ENCODE data around the gene INO80C. TPM values are rescaled to one million over a fixed set of nuclear protein-coding genes. Genes with fewer than 3 reads are reported as not detected.

Gene INO80C
- total and polyA plus RNA-seq, 2 of the 4 experiments (the other 2 are of a cell fraction) = 5.6 to 17.1 TPM

GRCh38 chr18:35463050-35463449 lies 34.7 kb downstream of the INO80C start:
- Histone ChIP-seq H4K5ac (ENCODE audit: low read depth, low read length) (no peak overlapping the region), H3K4me2 (ENCODE audit: low read depth, low read length) (no peak overlapping the region), H4K20me1 (ENCODE audit: insufficient read depth, low read length) (no peaks in the 10 kb centered on the region), H2BK120ac (ENCODE audit: low read depth, low read length) (no peak overlapping the region), H3K27ac (ENCODE audit: insufficient read depth, low read length) (no peak overlapping the region), H2BK5ac (ENCODE audit: low read depth, low read length, poor library complexity, severe bottlenecking) (no peak overlapping the region), H3K56ac (ENCODE audit: extremely low read depth, insufficient read depth, low read length) (no peak overlapping the region), H2BK20ac (ENCODE audit: low read depth, low read length) (no peak overlapping the region; the same call in 1 of the 2 replicates), H3K9me3 (ENCODE audit: control insufficient read depth, insufficient read depth, low read length) (no peaks in the 10 kb centered on the region), H3K18ac (ENCODE audit: low read depth, low read length) (no peak overlapping the region), H3K9me1 (ENCODE audit: insufficient read depth, low read length) (peaks cover 21% of the 10 kb centered on the region), H2AK9ac (replicated peaks; ENCODE audit: low read depth, low read length, poor library complexity) (no peak overlapping the region), H4K91ac (ENCODE audit: insufficient read depth, low read depth, low read length) (no peak overlapping the region), H3K27me3 (ENCODE audit: control insufficient read depth, insufficient read depth, low read length) (no peaks in the 10 kb centered on the region), H3K14ac (replicated peaks; ENCODE audit: low read depth, low read length) (no peak overlapping the region), H3K9ac (ENCODE audit: low read depth, low read length) (no peak overlapping the region), H3K79me1 (ENCODE audit: low read depth in 1 of 2, low read length in 2 of 2) (no peaks in the 10 kb centered on the region), H4K8ac (ENCODE audit: low read depth in 2 of 2, low read length in 2 of 2) (no peak overlapping the region), H3K4me3 (ENCODE audit: insufficient read depth, low read depth, low read length) (no peak overlapping the region), H3K36me3 (ENCODE audit: control insufficient read depth, insufficient read depth, low read length) (no peaks in the 10 kb centered on the region), H2AFZ (replicated peaks; ENCODE audit: low read length, poor library complexity) (no peak overlapping the region), H2BK15ac (ENCODE audit: low read depth, low read length) (no peak overlapping the region), H3K4ac (ENCODE audit: low read depth, low read length) (peak overlapping the region; percentile 16; the same call in 1 of the 2 replicates), H3K4me1 (ENCODE audit: control insufficient read depth, insufficient read depth, low read length) (peaks cover 24% of the 10 kb centered on the region), H3K23ac (ENCODE audit: low read depth, low read length) (no peak overlapping the region), H2AK5ac (ENCODE audit: low read depth, low read length) (peak overlapping the region; percentile 22; the same call in 1 of the 2 replicates)
- TF ChIP-seq MXI1 (IDR thresholded peaks at IDR 0.05; ENCODE audit: borderline replicate concordance, low read depth, low read length) = no peak
- TF ChIP-seq MAFK (IDR thresholded peaks at IDR 0.05; ENCODE audit: low read depth, low read length) = no peak
- no peak for TF ChIP-seq SMC3 (IDR thresholded peaks at IDR 0.05; ENCODE audit: low read depth, low read length)
- no peak for TF ChIP-seq RCOR1 (IDR thresholded peaks at IDR 0.05; ENCODE audit: insufficient replicate concordance, low read length)
- no peak for TF ChIP-seq ELK1 (IDR thresholded peaks at IDR 0.05; ENCODE audit: borderline replicate concordance, low read depth, low read length)
- TF ChIP-seq RFX5 (IDR thresholded peaks at IDR 0.05; ENCODE audit: low read depth, low read length) = no peak
- no peak for TF ChIP-seq USF2 (IDR thresholded peaks at IDR 0.05; ENCODE audit: low read depth, low read length)
- no peak for TF ChIP-seq MAZ (IDR thresholded peaks at IDR 0.05; ENCODE audit: borderline replicate concordance, low read depth, low read length)
- TF ChIP-seq CTCF (conservative IDR thresholded peaks at IDR 0.05; ENCODE audit: low read depth, low read length) = no peak
- TF ChIP-seq BHLHE40 (IDR thresholded peaks at IDR 0.05; ENCODE audit: low read depth, low read length) = no peak
- TF ChIP-seq RAD21 (IDR thresholded peaks at IDR 0.05; ENCODE audit: low read length) = no peak
- TF ChIP-seq FOS (IDR thresholded peaks at IDR 0.05; ENCODE audit: low read depth, low read length) = no peak
- no peak for TF ChIP-seq CEBPB (IDR thresholded peaks at IDR 0.05; ENCODE audit: low read depth, low read length)
- no peak for TF ChIP-seq POLR2A (IDR thresholded peaks at IDR 0.05; ENCODE audit: low read depth, low read length)
- BruUV-seq (replicated peaks) = no TSS peak
- in situ Hi-C loops (cut with MboI; ENCODE audit: low sequenced_read_pairs) = no loop called here
- intact Hi-C loops (cut with micrococcal nuclease) = no loop called here
- DNase-seq = no peak
- ATAC-seq (ENCODE audit: low read depth) = no peak
- no CpG with 5 or more reads among the region's 5 CpGs for WGBS, 2 experiments (ENCODE audit: extremely low coverage in 2 of 2, insufficient read length in 1 of 2)
- dilution Hi-C loops (cut with HindIII; ENCODE audit: low sequenced_read_pairs, unreplicated experiment) = no loop called here
- ChIA-PET CTCF (no interaction called here), POLR2A (ENCODE audit: unreplicated experiment) (no interaction called here)

Measured in IMR-90 (cell line).